KMS-11 (cell line): Measurements from ENCODE around the gene CALR.

Experiments used
- H2AFZ ChIP-seq: fragments of 200-600 bp; sonication (generic); 2 replicates; pipeline ENCODE4 v1.6.1; 2016; ENCODE audit warnings: antibody characterized with exemption, mixed run types, low read depth
- H3K27ac ChIP-seq: fragments of 200-600 bp; sonication (generic); 2 replicates; pipeline ENCODE4 v1.6.1; 2016; ENCODE audit warnings: mild to moderate bottlenecking, mixed run types
- H3K27me3 ChIP-seq: fragments of 200-600 bp; sonication (generic); 2 replicates; pipeline ENCODE4 v1.6.1; 2017; ENCODE audit warnings: mild to moderate bottlenecking, low read depth, mixed run types, moderate library complexity; ENCODE audit not compliant: insufficient read depth
- H3K36me3 ChIP-seq: fragments of 200-600 bp; sonication (generic); 2 replicates; pipeline ENCODE4 v1.6.1; 2017; ENCODE audit warnings: mild to moderate bottlenecking, mixed run types; ENCODE audit not compliant: insufficient read depth
- H3K4me1 ChIP-seq: fragments of 200-600 bp; sonication (generic); 2 replicates; pipeline ENCODE4 v1.6.1; 2016; ENCODE audit warnings: mild to moderate bottlenecking, low read depth, mixed run types; ENCODE audit not compliant: poor library complexity, severe bottlenecking
- H3K4me2 ChIP-seq: fragments of 200-600 bp; sonication (generic); 2 replicates; pipeline ENCODE4 v1.7.0; 2016; ENCODE audit warnings: mild to moderate bottlenecking, mixed run types
- H3K4me3 ChIP-seq: fragments of 200-600 bp; sonication (generic); IDR thresholded peaks from 2 replicates; pipeline ENCODE4 v1.6.1; 2017; ENCODE audit warnings: low read depth, low read length, mixed read lengths; ENCODE audit not compliant: insufficient read depth
- H3K79me2 ChIP-seq: fragments of 200-600 bp; sonication (generic); 2 replicates; pipeline ENCODE4 v1.6.1; 2016; ENCODE audit warnings: low read depth, mixed run types; ENCODE audit not compliant: insufficient read depth
- H3K9ac ChIP-seq: fragments of 200-600 bp; sonication (generic); 2 replicates; pipeline ENCODE4 v1.6.1; 2016; ENCODE audit warnings: mild to moderate bottlenecking, mixed run types
- H4K20me1 ChIP-seq: fragments of 200-600 bp; sonication (generic); 2 replicates; pipeline ENCODE4 v1.6.1; 2016; ENCODE audit warnings: mild to moderate bottlenecking, mixed run types; ENCODE audit not compliant: insufficient read depth
- CTCF ChIP-seq: fragments of 200-600 bp; sonication (generic); conservative IDR thresholded peaks from 2 replicates; pipeline ENCODE4 v1.6.1; 2017; ENCODE audit warnings: low read depth, mild to moderate bottlenecking, antibody characterized with exemption, low read length, moderate library complexity, mixed read lengths

The CALR gene

GRCh38 chr19:12987781-12988180 lies 49.4 kb downstream of the CALR start:
- TF ChIP-seq CTCF = no peak
- Histone ChIP-seq H3K27me3 (peaks cover 12% of the 10 kb centered on the region), H4K20me1 (no peaks in the 10 kb centered on the region), H3K27ac (no peak overlapping the region), H3K36me3 (no peaks in the 10 kb centered on the region), H2AFZ (no peak overlapping the region), H3K4me3 (no peak overlapping the region), H3K4me2 (no peak overlapping the region), H3K79me2 (no peaks in the 10 kb centered on the region), H3K4me1 (peaks cover 33% of the 10 kb centered on the region), H3K9ac (no peak overlapping the region)

DNA sequence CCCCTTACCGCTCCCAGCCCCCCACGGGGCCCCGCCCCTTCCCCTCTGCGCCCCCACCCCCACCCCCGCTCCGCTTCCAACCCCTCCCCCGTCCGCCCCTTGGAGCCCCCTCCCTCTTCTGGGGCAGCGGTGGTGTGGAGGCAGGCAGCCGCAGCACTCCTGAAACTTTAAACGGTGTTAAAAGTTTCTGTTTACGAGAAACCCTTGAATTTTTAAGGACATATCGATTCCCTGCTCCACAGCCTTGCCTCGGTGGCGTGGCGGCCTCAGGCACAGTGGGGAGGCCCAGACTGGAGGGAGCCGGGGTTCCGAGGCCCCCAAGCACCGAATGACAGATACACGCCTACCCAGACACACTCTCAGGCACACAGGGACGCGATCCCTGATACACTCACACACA lies 52.0 kb downstream of the CALR start:
- Histone ChIP-seq H3K4me3 (no peak overlapping the region), H3K79me2 (no peaks in the 10 kb centered on the region), H3K36me3 (no peaks in the 10 kb centered on the region), H3K27ac (no peak overlapping the region), H3K27me3 (peaks cover 27% of the 10 kb centered on the region), H3K4me2 (no peak overlapping the region), H2AFZ (no peak overlapping the region), H4K20me1 (no peaks in the 10 kb centered on the region), H3K4me1 (peaks cover 15% of the 10 kb centered on the region), H3K9ac (no peak overlapping the region)
- no peak for TF ChIP-seq CTCF

GRCh38 chr19:12990853-12991252 lies 52.4 kb downstream of the CALR start:
- Histone ChIP-seq H3K4me2 (no peak overlapping the region), H3K79me2 (no peaks in the 10 kb centered on the region), H3K36me3 (no peaks in the 10 kb centered on the region), H4K20me1 (no peaks in the 10 kb centered on the region), H3K4me1 (peaks cover 11% of the 10 kb centered on the region), H3K27me3 (peaks cover 24% of the 10 kb centered on the region), H2AFZ (no peak overlapping the region), H3K27ac (no peak overlapping the region), H3K4me3 (no peak overlapping the region), H3K9ac (no peak overlapping the region)
- no peak for TF ChIP-seq CTCF

- no peak overlapping the region for H2AFZ ChIP-seq
- H3K36me3 ChIP-seq = no peaks in the 10 kb centered on the region
- H3K4me2 ChIP-seq = no peak overlapping the region
- H3K4me1 ChIP-seq = peaks cover 10% of the 10 kb centered on the region
- no peaks in the 10 kb centered on the region for H3K79me2 ChIP-seq
- no peak overlapping the region for H3K4me3 ChIP-seq
- no peaks in the 10 kb centered on the region for H4K20me1 ChIP-seq
- H3K27me3 ChIP-seq = peaks cover 23% of the 10 kb centered on the region
- no peak for TF ChIP-seq CTCF
- H3K27ac ChIP-seq = no peak overlapping the region
- no peak overlapping the region for H3K9ac ChIP-seq
These were observed 52.9 kb downstream of the CALR start for GRCh38 chr19:12991296-12991695.

- H4K20me1 ChIP-seq = no peaks in the 10 kb centered on the region
- no peaks in the 10 kb centered on the region for H3K79me2 ChIP-seq
- H3K27me3 ChIP-seq = peaks cover 31% of the 10 kb centered on the region
- H3K27ac ChIP-seq = no peak overlapping the region
- peaks cover 7% of the 10 kb centered on the region for H3K4me1 ChIP-seq
- H3K4me2 ChIP-seq = no peak overlapping the region
- no peak for TF ChIP-seq CTCF
- no peak overlapping the region for H2AFZ ChIP-seq
- no peak overlapping the region for H3K9ac ChIP-seq
- H3K4me3 ChIP-seq = no peak overlapping the region
- H3K36me3 ChIP-seq = no peaks in the 10 kb centered on the region
These were observed 54.3 kb downstream of the CALR start for GRCh38 chr19:12992729-12993128.
